ENCODE data around the gene TMEM223.

DNA sequence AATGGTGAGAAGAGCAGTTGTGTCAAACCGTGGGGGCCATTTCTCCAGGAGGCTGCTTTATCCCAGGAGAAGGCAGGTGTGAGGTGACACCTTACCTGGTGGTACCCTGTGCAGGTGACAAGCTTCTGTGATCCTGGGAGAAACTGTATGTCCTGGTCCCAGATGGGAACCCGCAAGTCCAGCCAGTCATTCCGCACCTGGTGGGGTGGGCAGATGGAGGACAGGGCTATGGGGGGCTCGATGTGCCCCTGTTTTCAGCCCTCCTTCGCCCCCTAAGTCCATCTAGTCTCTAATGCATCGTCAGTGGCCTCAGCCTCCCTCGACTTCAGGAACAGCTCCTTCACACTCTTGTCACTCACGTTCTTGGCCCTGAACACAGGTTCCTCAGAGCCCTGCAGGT, 43.5 kb upstream of the TMEM223 start:
- TF ChIP-seq, protein P1, sequence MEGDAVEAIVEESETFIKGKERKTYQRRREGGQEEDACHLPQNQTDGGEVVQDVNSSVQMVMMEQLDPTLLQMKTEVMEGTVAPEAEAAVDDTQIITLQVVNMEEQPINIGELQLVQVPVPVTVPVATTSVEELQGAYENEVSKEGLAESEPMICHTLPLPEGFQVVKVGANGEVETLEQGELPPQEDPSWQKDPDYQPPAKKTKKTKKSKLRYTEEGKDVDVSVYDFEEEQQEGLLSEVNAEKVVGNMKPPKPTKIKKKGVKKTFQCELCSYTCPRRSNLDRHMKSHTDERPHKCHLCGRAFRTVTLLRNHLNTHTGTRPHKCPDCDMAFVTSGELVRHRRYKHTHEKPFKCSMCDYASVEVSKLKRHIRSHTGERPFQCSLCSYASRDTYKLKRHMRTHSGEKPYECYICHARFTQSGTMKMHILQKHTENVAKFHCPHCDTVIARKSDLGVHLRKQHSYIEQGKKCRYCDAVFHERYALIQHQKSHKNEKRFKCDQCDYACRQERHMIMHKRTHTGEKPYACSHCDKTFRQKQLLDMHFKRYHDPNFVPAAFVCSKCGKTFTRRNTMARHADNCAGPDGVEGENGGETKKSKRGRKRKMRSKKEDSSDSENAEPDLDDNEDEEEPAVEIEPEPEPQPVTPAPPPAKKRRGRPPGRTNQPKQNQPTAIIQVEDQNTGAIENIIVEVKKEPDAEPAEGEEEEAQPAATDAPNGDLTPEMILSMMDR (IDR thresholded peaks at IDR 0.05; ENCODE audit: low read depth, low read length): no peak
- TF ChIP-seq EZH2phosphoT487 (IDR thresholded peaks at IDR 0.05; ENCODE audit: low read depth): no peak
